HTERT RPE-1 (cell line): ENCODE measurements around the gene RIMBP2.

Experiments used
- in situ Hi-C: fragments of 300-500 bp; cut with MboI; formaldehyde crosslinking; loops from 4 replicates; pipeline ENCODE4 v1.14.3; 2020; ENCODE audit warnings: low sequenced_read_pairs

RIMBP2 gene

GRCh38 chr12:130351326-130351725 is 364.8 kb downstream of the RIMBP2 start:
- in situ Hi-C loops: no loop called here

GRCh38 chr12:130350715-130351114 is 365.4 kb downstream of the RIMBP2 start:
- in situ Hi-C loops: no loop called here

GRCh38 chr12:130347588-130347987 is 368.5 kb downstream of the RIMBP2 start:
- in situ Hi-C loops: no loop called here
